Activated CD4-positive, alpha-beta memory T cell treated with anti-CD3 and anti-CD28 coated beads, Interleukin-2, amount 10 ng/mL, durations not matched to agents 7 days and 5 days (primary cell): ENCODE data around the gene URB1. TPM values are rescaled to one million over a fixed set of nuclear protein-coding genes. Genes with fewer than 3 reads are reported as not detected.
"Not testable (repeated sequence)": the region's sequence is repeated elsewhere in the genome, so short reads cannot be mapped to it uniquely, and the experiment has no call there.

ENCODE experiments used
- CTCF ChIA-PET: fragments of 350-600 bp; sonication (Branson Sonifier 250); formaldehyde crosslinking; loops from one replicate; lab custom pipeline; 2021; ENCODE audit warnings: antibody characterized with exemption, inconsistent platforms; lab: Charles Lee
- POLR2A ChIA-PET: fragments of 350-600 bp; sonication (Branson Sonifier 250); formaldehyde crosslinking; loops from one replicate; lab custom pipeline; 2021; ENCODE audit warnings: antibody characterized with exemption; lab: Charles Lee
- DNase-seq: peaks from one replicate; pipeline ENCODE4 v3.0.0-alpha.2; 2020
- H3K27ac Mint-ChIP-seq: one replicate; pipeline ENCODE4 v1.8.0; 2021; ENCODE audit warnings: mild to moderate bottlenecking, mixed read lengths
- H3K27me3 Mint-ChIP-seq: one replicate; pipeline ENCODE4 v1.8.0; 2021; ENCODE audit warnings: mixed read lengths
- H3K36me3 Mint-ChIP-seq: one replicate; pipeline ENCODE4 v1.8.0; 2021; ENCODE audit warnings: low read depth, mixed read lengths
- H3K4me1 Mint-ChIP-seq: one replicate; pipeline ENCODE4 v1.8.0; 2021; ENCODE audit warnings: mixed read lengths
- H3K4me3 Mint-ChIP-seq: one replicate; pipeline ENCODE4 v1.8.0; 2021; ENCODE audit warnings: mild to moderate bottlenecking, mixed read lengths
- H3K9me3 Mint-ChIP-seq: one replicate; pipeline ENCODE4 v1.8.0; 2021; ENCODE audit warnings: mixed read lengths
- total RNA-seq, 2 experiments: library from RNA; stranded (reverse); gene quantifications; one replicate each; pipeline ENCODE4 v1.2.3, GENCODE V29; 2021

URB1 gene
- total RNA-seq, 2 experiments from 2014 or later, result 9.1 TPM

DNA sequence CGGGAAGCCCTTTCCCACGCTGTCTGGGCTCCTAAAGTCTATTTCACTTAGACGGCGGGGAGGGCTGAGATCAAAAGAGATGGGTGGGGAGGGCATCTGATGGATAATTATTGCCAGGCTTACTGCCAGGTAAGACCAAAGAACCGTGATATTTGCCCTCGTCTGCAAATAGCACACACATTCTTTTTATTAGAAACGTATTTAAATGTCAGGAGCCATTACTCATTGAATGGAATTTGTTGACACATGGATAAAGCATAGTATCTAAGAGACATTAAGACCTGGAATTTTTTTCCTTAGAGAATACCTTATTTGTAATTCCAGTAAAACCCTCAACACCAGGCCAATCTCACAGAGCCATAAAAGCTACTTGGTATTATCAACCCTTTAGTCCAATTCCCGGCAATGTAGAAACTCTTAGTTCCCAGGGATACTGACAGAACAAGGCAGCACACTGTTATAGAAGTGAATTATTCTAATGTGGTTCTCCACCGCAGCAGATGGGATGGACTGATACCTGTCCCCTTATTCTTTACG is 10.6 kb downstream of the URB1 start:
- CTCF ChIA-PET, result no interaction called here
- no peak for DNase-seq
- POLR2A ChIA-PET, result interaction anchor here (2.0 kb wide), 1 partner anchor 11 kb away, joined by 4 read pairs; the partner anchor contains the start of gene URB1
- no peak overlapping the region for H3K27ac Mint-ChIP-seq
- no peak overlapping the region for H3K4me3 Mint-ChIP-seq
- no peaks in the 10 kb centered on the region for H3K27me3 Mint-ChIP-seq
- H3K4me1 Mint-ChIP-seq, result peaks cover 3% of the 10 kb centered on the region
- no peaks in the 10 kb centered on the region for H3K9me3 Mint-ChIP-seq
- peaks cover 43% of the 10 kb centered on the region for H3K36me3 Mint-ChIP-seq

DNA sequence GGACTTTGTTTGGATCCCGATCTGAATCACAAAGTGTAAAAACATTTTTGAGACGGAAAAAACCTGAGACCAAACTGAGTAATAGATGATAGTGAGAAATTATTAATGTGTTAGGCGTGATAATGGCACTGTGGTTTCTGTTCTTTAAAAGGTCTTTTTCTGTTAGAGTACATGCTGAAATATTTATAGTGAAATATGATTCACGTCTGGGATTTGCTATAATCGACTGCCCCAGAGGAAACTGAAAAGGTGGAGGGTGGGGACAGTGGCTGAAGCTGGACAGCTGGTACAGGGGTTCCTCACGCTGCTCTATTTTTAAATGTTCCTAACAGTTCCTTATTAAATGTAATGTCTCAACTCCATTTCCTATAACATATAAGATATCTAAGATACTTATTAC is 11.2 kb downstream of the URB1 start:
- no peak for DNase-seq
- Mint-ChIP-seq H3K9me3 (no peaks in the 10 kb centered on the region), H3K4me1 (no peaks in the 10 kb centered on the region), H3K27me3 (no peaks in the 10 kb centered on the region), H3K27ac (no peak overlapping the region), H3K4me3 (no peak overlapping the region), H3K36me3 (peaks cover 44% of the 10 kb centered on the region)
- POLR2A ChIA-PET, result no interaction called here
- CTCF ChIA-PET, result no interaction called here

GRCh38 chr21:32380940-32381339 is 11.9 kb downstream of the URB1 start:
- no peaks in the 10 kb centered on the region for H3K27me3 Mint-ChIP-seq
- H3K9me3 Mint-ChIP-seq, result no peaks in the 10 kb centered on the region
- peaks cover 44% of the 10 kb centered on the region for H3K36me3 Mint-ChIP-seq
- no peak overlapping the region for H3K4me3 Mint-ChIP-seq
- no peak overlapping the region for H3K27ac Mint-ChIP-seq
- DNase-seq, result no peak
- no peaks in the 10 kb centered on the region for H3K4me1 Mint-ChIP-seq
- CTCF ChIA-PET, result no interaction called here
- POLR2A ChIA-PET, result no interaction called here

- H3K4me1 Mint-ChIP-seq, result no peaks in the 10 kb centered on the region
- H3K9me3 Mint-ChIP-seq, result no peaks in the 10 kb centered on the region
- ChIA-PET POLR2A (no interaction called here), CTCF (no interaction called here)
- no peak overlapping the region for H3K27ac Mint-ChIP-seq
- no peaks in the 10 kb centered on the region for H3K27me3 Mint-ChIP-seq
- peaks cover 35% of the 10 kb centered on the region for H3K36me3 Mint-ChIP-seq
- no peak for DNase-seq
- H3K4me3 Mint-ChIP-seq, result no peak overlapping the region
Measured at GRCh38 chr21:32378956-32379355, 13.9 kb downstream of the URB1 start.

- H3K36me3 Mint-ChIP-seq, result peaks cover 29% of the 10 kb centered on the region
- DNase-seq, result no peak
- ChIA-PET POLR2A (no interaction called here), CTCF (no interaction called here)
- H3K4me1 Mint-ChIP-seq, result no peaks in the 10 kb centered on the region
- H3K4me3 Mint-ChIP-seq, result no peak overlapping the region
- H3K27me3 Mint-ChIP-seq, result no peaks in the 10 kb centered on the region
- no peak overlapping the region for H3K27ac Mint-ChIP-seq
- H3K9me3 Mint-ChIP-seq, result no peaks in the 10 kb centered on the region
Measured at GRCh38 chr21:32377991-32378390, 14.8 kb downstream of the URB1 start.

GRCh38 chr21:32377506-32377905 is 15.3 kb downstream of the URB1 start:
- H3K36me3 Mint-ChIP-seq, result peaks cover 31% of the 10 kb centered on the region
- ChIA-PET POLR2A (no interaction called here), CTCF (no interaction called here)
- DNase-seq, result no peak
- no peaks in the 10 kb centered on the region for H3K27me3 Mint-ChIP-seq
- H3K4me1 Mint-ChIP-seq, result peaks cover 1% of the 10 kb centered on the region
- H3K4me3 Mint-ChIP-seq, result no peak overlapping the region
- no peak overlapping the region for H3K27ac Mint-ChIP-seq
- no peaks in the 10 kb centered on the region for H3K9me3 Mint-ChIP-seq

GRCh38 chr21:32372755-32373154 is 20.1 kb downstream of the URB1 start:
- Mint-ChIP-seq H3K27me3 (no peaks in the 10 kb centered on the region), H3K4me1 (peaks cover 16% of the 10 kb centered on the region), H3K36me3 (peaks cover 34% of the 10 kb centered on the region), H3K27ac (no peak overlapping the region), H3K9me3 (no peaks in the 10 kb centered on the region), H3K4me3 (no peak overlapping the region)
- CTCF ChIA-PET, result interaction anchor here (1.1 to 1.4 kb wide), 2 partner anchors 223 to 228 kb away, joined by 3 to 5 read pairs; no protein-coding TSS in a partner anchor
- DNase-seq, result no peak
- POLR2A ChIA-PET, result no interaction called here

- ChIA-PET CTCF (interaction anchor here (0.5 to 1.4 kb wide), 3 partner anchors 40 to 229 kb away, joined by 3 to 5 read pairs (median 3); no protein-coding TSS in a partner anchor), POLR2A (no interaction called here)
Measured at GRCh38 chr21:32371913-32372314, 20.9 kb downstream of the URB1 start.

DNA sequence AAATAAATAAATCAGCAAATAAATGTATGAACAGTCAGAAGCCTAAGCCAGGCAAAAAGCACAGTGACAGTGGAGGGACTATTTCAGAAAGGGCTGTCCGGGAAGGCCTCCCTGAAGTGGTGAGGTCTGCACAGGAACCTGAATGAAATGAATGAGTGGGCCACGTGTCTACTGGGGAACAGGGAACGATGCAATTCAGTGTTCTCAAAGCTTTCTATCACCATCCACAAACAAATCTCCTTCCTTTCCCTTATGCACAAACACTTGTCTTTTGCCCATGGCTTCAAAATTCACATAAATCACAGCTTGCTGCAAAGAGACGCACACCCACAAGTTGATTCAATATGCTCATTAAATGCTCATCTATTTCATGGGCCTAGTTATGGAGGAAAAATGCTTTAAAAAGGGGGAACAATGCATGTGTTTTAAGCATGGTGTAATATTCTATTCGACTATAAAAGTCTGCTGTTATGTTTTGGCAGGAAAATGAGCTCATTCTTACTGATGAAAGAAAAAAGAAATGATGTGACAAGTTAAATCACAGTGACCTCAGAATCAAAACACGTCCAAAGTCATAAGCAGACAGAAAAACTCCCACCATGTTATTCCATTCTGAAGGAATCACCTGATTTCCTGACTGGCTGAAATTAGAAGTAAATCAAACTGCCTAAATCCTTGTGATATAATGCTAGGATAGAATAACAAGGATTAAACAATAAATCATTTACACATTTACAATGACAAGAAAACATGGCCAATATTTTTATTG is 21.6 kb downstream of the URB1 start:
- DNase-seq, result no peak
- POLR2A ChIA-PET, result no interaction called here
- Mint-ChIP-seq H3K4me1 (peaks cover 16% of the 10 kb centered on the region), H3K36me3 (peaks cover 28% of the 10 kb centered on the region), H3K27me3 (no peaks in the 10 kb centered on the region), H3K4me3 (no peak overlapping the region), H3K9me3 (no peaks in the 10 kb centered on the region), H3K27ac (peak overlapping the region; percentile 27)
- CTCF ChIA-PET, result interaction anchor here (0.5 to 1.4 kb wide), 4 partner anchors 41 to 1076 kb away, joined by 3 to 5 read pairs (median 3); no protein-coding TSS in a partner anchor

More at GRCh38 chr21:32371913-32372314, 20.9 kb downstream of the URB1 start:
- Mint-ChIP-seq H3K4me1 (peaks cover 16% of the 10 kb centered on the region), H3K27ac (peak overlapping the region; percentile 27), H3K4me3 (no peak overlapping the region), H3K27me3 (no peaks in the 10 kb centered on the region), H3K9me3 (no peaks in the 10 kb centered on the region), H3K36me3 (peaks cover 28% of the 10 kb centered on the region)
- no peak for DNase-seq

DNA sequence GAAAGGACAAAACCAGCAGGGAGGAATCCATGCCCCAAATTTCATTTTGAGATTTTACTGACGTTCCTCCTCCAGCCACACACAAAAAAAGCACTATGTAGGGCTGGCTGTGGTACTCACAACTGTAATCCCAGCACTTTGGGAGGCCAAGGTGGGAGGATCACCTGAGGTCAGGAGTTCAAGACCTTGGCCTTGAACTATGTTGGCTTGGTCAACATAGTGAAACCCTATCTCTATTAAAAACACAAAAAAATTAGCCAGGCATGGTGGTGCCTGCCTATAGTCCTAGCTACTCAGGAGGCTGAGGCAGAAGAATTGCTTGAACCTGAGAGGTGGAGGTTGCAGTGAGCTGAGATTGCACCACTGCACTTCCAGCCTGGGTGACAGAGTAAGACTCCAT is 23.9 kb downstream of the URB1 start:
- H3K9me3 Mint-ChIP-seq, POLR2A ChIA-PET, CTCF ChIA-PET, H3K27ac Mint-ChIP-seq, H3K27me3 Mint-ChIP-seq, H3K4me3 Mint-ChIP-seq, DNase-seq: not testable (repeated sequence)
- peaks cover 41% of the 10 kb centered on the region for H3K36me3 Mint-ChIP-seq
- peaks cover 16% of the 10 kb centered on the region for H3K4me1 Mint-ChIP-seq

- Mint-ChIP-seq H3K27me3 (no peaks in the 10 kb centered on the region), H3K9me3 (no peaks in the 10 kb centered on the region), H3K36me3 (peaks cover 45% of the 10 kb centered on the region), H3K27ac (no peak overlapping the region), H3K4me1 (peaks cover 16% of the 10 kb centered on the region), H3K4me3 (no peak overlapping the region)
- ChIA-PET POLR2A (no interaction called here), CTCF (interaction anchor here (1.1 kb wide), 1 partner anchor 233 kb away, joined by 3 read pairs; no protein-coding TSS in a partner anchor)
- DNase-seq, result no peak
Measured at GRCh38 chr21:32368386-32368785, 24.4 kb downstream of the URB1 start.

GRCh38 chr21:32367158-32367557 is 25.7 kb downstream of the URB1 start:
- peaks cover 12% of the 10 kb centered on the region for H3K4me1 Mint-ChIP-seq
- no peaks in the 10 kb centered on the region for H3K9me3 Mint-ChIP-seq
- no peak overlapping the region for H3K27ac Mint-ChIP-seq
- H3K27me3 Mint-ChIP-seq, result no peaks in the 10 kb centered on the region
- CTCF ChIA-PET, result interaction anchor here (1.1 to 1.3 kb wide), 2 partner anchors 234 to 286 kb away, joined by 3 read pairs; no protein-coding TSS in a partner anchor
- POLR2A ChIA-PET, result no interaction called here
- no peak for DNase-seq
- peaks cover 45% of the 10 kb centered on the region for H3K36me3 Mint-ChIP-seq
- no peak overlapping the region for H3K4me3 Mint-ChIP-seq

DNA sequence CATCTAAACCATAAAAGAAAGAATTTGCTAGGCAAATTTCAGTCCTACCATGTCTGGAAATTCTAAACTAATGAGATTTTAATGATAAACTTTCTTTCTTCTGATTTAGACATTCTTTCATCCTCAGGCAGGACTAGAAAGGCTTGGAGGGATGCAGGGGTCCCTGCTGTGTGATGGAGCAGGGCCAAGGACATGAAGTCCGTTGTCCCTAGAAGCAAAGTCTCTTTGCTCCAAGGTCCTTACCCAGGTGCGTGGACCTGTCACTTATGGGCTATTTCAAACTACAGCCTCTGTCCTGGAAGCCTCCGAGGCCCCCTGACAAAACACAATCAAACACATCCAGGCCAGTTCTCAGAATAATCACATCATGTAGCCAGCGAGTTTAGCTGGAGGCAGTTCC is 26.6 kb downstream of the URB1 start:
- POLR2A ChIA-PET, result no interaction called here

More for the DNA sequence above, 26.6 kb downstream of the URB1 start:
- DNase-seq, result no peak
- Mint-ChIP-seq H3K27me3 (no peaks in the 10 kb centered on the region), H3K36me3 (peaks cover 43% of the 10 kb centered on the region), H3K4me1 (peaks cover 2% of the 10 kb centered on the region), H3K4me3 (no peak overlapping the region), H3K27ac (no peak overlapping the region), H3K9me3 (no peaks in the 10 kb centered on the region)
- CTCF ChIA-PET, result no interaction called here
